GM23338 (cell line): ENCODE measurements around the gene COA8. TPM values are rescaled to one million over a fixed set of nuclear protein-coding genes. Genes with fewer than 3 reads are reported as not detected.

Experiments used
- ATAC-seq: fragments of 200-7000 bp; cut with Tn5 transposase; 3 replicates; pipeline ENCODE4 v1.9.1; 2020
- DNase-seq: peaks from one replicate; pipeline ENCODE4 v3.0.0-alpha.2; 2015; ENCODE audit warnings: low spot score
- H2AFZ ChIP-seq: fragments of 200-600 bp; sonication (generic); 2 replicates; pipeline ENCODE4 v1.8.0; 2016; ENCODE audit warnings: antibody characterized with exemption, mild to moderate bottlenecking, moderate library complexity
- H3F3A ChIP-seq: fragments of 200-600 bp; sonication (generic); replicated peaks from 2 replicates; pipeline ENCODE4 v1.8.0; 2017; ENCODE audit warnings: antibody characterized with exemption, mixed run types, low read depth
- H3K27ac ChIP-seq: fragments of 200-600 bp; sonication (generic); 2 replicates; pipeline ENCODE4 v1.6.1; 2016; ENCODE audit warnings: low read depth
- H3K27me3 ChIP-seq: fragments of 200-600 bp; sonication (generic); 2 replicates; pipeline ENCODE4 v1.8.0; 2016; ENCODE audit warnings: mild to moderate bottlenecking, mixed run types, moderate library complexity; ENCODE audit not compliant: insufficient read depth
- H3K36me3 ChIP-seq: fragments of 200-600 bp; sonication (generic); 2 replicates; pipeline ENCODE4 v1.8.0; 2016; ENCODE audit warnings: mild to moderate bottlenecking; ENCODE audit not compliant: insufficient read depth
- H3K4me1 ChIP-seq: fragments of 200-600 bp; sonication (generic); 2 replicates; pipeline ENCODE4 v1.8.0; 2016; ENCODE audit warnings: mild to moderate bottlenecking, moderate library complexity; ENCODE audit not compliant: insufficient read depth
- H3K4me2 ChIP-seq: fragments of 200-600 bp; sonication (generic); 2 replicates; pipeline ENCODE4 v1.7.1; 2017; ENCODE audit warnings: mixed run types
- H3K4me3 ChIP-seq: fragments of 200-600 bp; sonication (generic); 2 replicates; pipeline ENCODE4 v1.6.1; 2016; ENCODE audit warnings: mixed run types
- H3K79me2 ChIP-seq: fragments of 200-600 bp; sonication (generic); replicated peaks from 2 replicates; pipeline ENCODE4 v1.8.0; 2017; ENCODE audit warnings: mild to moderate bottlenecking; ENCODE audit not compliant: insufficient read depth
- H3K9me2 ChIP-seq: fragments of 200-600 bp; sonication (generic); 2 replicates; pipeline ENCODE4 v1.8.0; 2017; ENCODE audit not compliant: insufficient read depth
- H4K20me1 ChIP-seq: fragments of 200-600 bp; sonication (generic); replicated peaks from 2 replicates; pipeline ENCODE4 v1.8.0; 2017; ENCODE audit warnings: mild to moderate bottlenecking; ENCODE audit not compliant: insufficient read depth
- H3K27ac Mint-ChIP-seq: 2 replicates; pipeline ENCODE4 v1.8.0; 2020; ENCODE audit warnings: inconsistent platforms, mild to moderate bottlenecking, moderate library complexity, mixed read lengths
- H3K27me3 Mint-ChIP-seq: 3 replicates; pipeline ENCODE4 v1.8.0; 2022; ENCODE audit warnings: low read depth, mild to moderate bottlenecking, moderate library complexity, mixed read lengths, inconsistent platforms; ENCODE audit not compliant: insufficient read depth, poor library complexity
- H3K36me3 Mint-ChIP-seq: 3 replicates; pipeline ENCODE4 v1.8.0; 2021; ENCODE audit warnings: low read depth, mild to moderate bottlenecking, inconsistent platforms, moderate library complexity, mixed read lengths
- H3K4me1 Mint-ChIP-seq: 3 replicates; pipeline ENCODE4 v1.8.0; 2020; ENCODE audit warnings: mild to moderate bottlenecking, inconsistent platforms, mixed read lengths
- H3K4me3 Mint-ChIP-seq: 3 replicates; pipeline ENCODE4 v1.8.0; 2021; ENCODE audit warnings: moderate library complexity, mild to moderate bottlenecking, inconsistent platforms, mixed read lengths
- H3K9me3 Mint-ChIP-seq: 3 replicates; pipeline ENCODE4 v1.8.0; 2020; ENCODE audit warnings: moderate library complexity, mild to moderate bottlenecking, inconsistent platforms, mixed read lengths
- CREB1 ChIP-seq: fragments of 250-450 bp; sonication (Bioruptor Pico); IDR thresholded peaks from 2 replicates; pipeline ENCODE4 v1.5.0; 2020; ENCODE audit warnings: low read depth, mild to moderate bottlenecking, moderate library complexity
- NANOG ChIP-seq: IDR thresholded peaks from 2 replicates; pipeline ENCODE4 v1.6.1; 2016; ENCODE audit warnings: antibody characterized with exemption, borderline replicate concordance
- POLR2AphosphoS5 ChIP-seq: IDR thresholded peaks from 2 replicates; pipeline ENCODE4 v1.6.1; 2016; ENCODE audit warnings: antibody characterized with exemption, low read depth
- STAT1 ChIP-seq: IDR thresholded peaks from one replicate; pipeline ENCODE4 v1.6.1; 2016; ENCODE audit warnings: antibody characterized with exemption; ENCODE audit not compliant: unreplicated experiment
- ZNF331 ChIP-seq: fragments of 250-450 bp; sonication (Bioruptor Pico); IDR thresholded peaks from 2 replicates; pipeline ENCODE4 v1.5.0; 2020; ENCODE audit warnings: low read depth, mild to moderate bottlenecking, moderate library complexity
- ZNF462 ChIP-seq: fragments of 250-450 bp; sonication (Bioruptor Pico); IDR thresholded peaks from 2 replicates; pipeline ENCODE4 v1.5.0; 2020; ENCODE audit warnings: mild to moderate bottlenecking, moderate library complexity
- polyA plus RNA-seq: library from polyadenylated mRNA; unstranded; fragments of >200 nt; fragmentation: Nextera tagmentation; extraction: Ambion mirVana; gene quantifications from 2 replicates; pipeline ENCODE4 v1.2.1, GENCODE V29; 2016
- total RNA-seq: library from RNA; depleted of rRNA; stranded (reverse); fragments of >200 nt; shearing (Covaris generic); gene quantifications from 2 replicates; pipeline ENCODE4 v1.2.3, GENCODE V29; 2014
- TF ChIP-seq, protein P1 (sequence below): IDR thresholded peaks from one replicate; pipeline ENCODE4 v1.6.1; 2018; ENCODE audit warnings: antibody characterized with exemption; ENCODE audit not compliant: unreplicated experiment
- TF ChIP-seq, protein P2 (sequence below), 2 experiments: fragments of 200-600 bp in 1 of 2; sonication (generic) in 1 of 2; conservative IDR thresholded peaks; 2 replicates each; pipeline versions ENCODE4 v1.5.1 to v1.6.1; 2016 to 2017; ENCODE audit warnings: antibody characterized with exemption in 2 of 2, low read depth in 2 of 2, mild to moderate bottlenecking in 2 of 2, moderate library complexity in 1 of 2

COA8 gene
- total and polyA plus RNA-seq, 2 experiments from 2014 or later = 61.3 to 130 TPM

DNA sequence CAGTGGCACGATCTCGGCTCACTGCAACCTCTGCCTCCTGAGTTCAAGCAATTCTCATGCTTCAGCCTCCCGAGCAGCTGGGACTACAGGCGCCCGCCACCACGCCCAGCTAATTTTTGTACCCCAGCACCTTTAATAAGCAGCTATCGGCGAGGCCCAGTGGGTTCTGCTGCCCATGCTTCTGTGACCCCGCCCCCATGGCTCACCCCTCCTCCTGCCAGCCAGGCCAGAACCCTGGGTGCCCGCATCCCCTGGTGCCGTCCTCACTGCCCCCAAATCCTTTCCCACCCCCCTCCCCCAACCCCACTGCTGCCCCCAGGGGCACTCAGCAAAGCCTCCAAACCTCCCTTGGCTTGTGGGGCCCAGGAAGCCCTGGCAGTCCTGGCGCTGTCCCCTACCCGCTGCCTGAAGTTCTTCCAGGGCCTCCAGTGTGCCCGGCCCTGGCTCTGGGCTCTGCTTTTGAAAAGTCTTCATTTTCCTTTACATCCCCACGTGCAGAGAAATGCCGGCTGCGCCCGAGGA lies 14.8 kb upstream of the COA8 start:
- H4K20me1 ChIP-seq = no peaks in the 10 kb centered on the region
- H3K27ac ChIP-seq = no peak overlapping the region
- H3K4me2 ChIP-seq = no peak overlapping the region
- TF ChIP-seq POLR2AphosphoS5 = no peak
- no peak for TF ChIP-seq STAT1
- no peak for TF ChIP-seq ZNF462 (CRISPR knock-in tag)
- TF ChIP-seq, protein P1, sequence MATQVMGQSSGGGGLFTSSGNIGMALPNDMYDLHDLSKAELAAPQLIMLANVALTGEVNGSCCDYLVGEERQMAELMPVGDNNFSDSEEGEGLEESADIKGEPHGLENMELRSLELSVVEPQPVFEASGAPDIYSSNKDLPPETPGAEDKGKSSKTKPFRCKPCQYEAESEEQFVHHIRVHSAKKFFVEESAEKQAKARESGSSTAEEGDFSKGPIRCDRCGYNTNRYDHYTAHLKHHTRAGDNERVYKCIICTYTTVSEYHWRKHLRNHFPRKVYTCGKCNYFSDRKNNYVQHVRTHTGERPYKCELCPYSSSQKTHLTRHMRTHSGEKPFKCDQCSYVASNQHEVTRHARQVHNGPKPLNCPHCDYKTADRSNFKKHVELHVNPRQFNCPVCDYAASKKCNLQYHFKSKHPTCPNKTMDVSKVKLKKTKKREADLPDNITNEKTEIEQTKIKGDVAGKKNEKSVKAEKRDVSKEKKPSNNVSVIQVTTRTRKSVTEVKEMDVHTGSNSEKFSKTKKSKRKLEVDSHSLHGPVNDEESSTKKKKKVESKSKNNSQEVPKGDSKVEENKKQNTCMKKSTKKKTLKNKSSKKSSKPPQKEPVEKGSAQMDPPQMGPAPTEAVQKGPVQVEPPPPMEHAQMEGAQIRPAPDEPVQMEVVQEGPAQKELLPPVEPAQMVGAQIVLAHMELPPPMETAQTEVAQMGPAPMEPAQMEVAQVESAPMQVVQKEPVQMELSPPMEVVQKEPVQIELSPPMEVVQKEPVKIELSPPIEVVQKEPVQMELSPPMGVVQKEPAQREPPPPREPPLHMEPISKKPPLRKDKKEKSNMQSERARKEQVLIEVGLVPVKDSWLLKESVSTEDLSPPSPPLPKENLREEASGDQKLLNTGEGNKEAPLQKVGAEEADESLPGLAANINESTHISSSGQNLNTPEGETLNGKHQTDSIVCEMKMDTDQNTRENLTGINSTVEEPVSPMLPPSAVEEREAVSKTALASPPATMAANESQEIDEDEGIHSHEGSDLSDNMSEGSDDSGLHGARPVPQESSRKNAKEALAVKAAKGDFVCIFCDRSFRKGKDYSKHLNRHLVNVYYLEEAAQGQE = no peak
- TF ChIP-seq CREB1 (CRISPR knock-in tag) = no peak
- TF ChIP-seq, protein P2, sequence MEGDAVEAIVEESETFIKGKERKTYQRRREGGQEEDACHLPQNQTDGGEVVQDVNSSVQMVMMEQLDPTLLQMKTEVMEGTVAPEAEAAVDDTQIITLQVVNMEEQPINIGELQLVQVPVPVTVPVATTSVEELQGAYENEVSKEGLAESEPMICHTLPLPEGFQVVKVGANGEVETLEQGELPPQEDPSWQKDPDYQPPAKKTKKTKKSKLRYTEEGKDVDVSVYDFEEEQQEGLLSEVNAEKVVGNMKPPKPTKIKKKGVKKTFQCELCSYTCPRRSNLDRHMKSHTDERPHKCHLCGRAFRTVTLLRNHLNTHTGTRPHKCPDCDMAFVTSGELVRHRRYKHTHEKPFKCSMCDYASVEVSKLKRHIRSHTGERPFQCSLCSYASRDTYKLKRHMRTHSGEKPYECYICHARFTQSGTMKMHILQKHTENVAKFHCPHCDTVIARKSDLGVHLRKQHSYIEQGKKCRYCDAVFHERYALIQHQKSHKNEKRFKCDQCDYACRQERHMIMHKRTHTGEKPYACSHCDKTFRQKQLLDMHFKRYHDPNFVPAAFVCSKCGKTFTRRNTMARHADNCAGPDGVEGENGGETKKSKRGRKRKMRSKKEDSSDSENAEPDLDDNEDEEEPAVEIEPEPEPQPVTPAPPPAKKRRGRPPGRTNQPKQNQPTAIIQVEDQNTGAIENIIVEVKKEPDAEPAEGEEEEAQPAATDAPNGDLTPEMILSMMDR (conservative IDR thresholded peaks at IDR 0.05; ENCODE audit: low read depth in 2 of 2) = no peak
- TF ChIP-seq NANOG = no peak
- TF ChIP-seq ZNF331 = no peak
- no peak overlapping the region for H2AFZ ChIP-seq
- ATAC-seq (no peak), DNase-seq (no peak)
- H3K27ac Mint-ChIP-seq = no peak overlapping the region
- H3K27me3 Mint-ChIP-seq = peaks cover 11% of the 10 kb centered on the region
- H3F3A ChIP-seq = 0 out of 2 replicates have a peak, but pooled peaks cover 3% of the 10 kb centered on the region
- H3K9me3 Mint-ChIP-seq = no peaks in the 10 kb centered on the region
- H3K79me2 ChIP-seq = no peaks in the 10 kb centered on the region
- peaks cover 8% of the 10 kb centered on the region for H3K4me1 ChIP-seq
- H3K36me3 ChIP-seq = no peaks in the 10 kb centered on the region
- H3K4me3 Mint-ChIP-seq = no peak overlapping the region
- H3K4me3 ChIP-seq = no peak overlapping the region
- H3K36me3 Mint-ChIP-seq = no peaks in the 10 kb centered on the region
- H3K4me1 Mint-ChIP-seq = peaks cover 8% of the 10 kb centered on the region; the same call in 1 of the 3 replicates
- H3K27me3 ChIP-seq = no peaks in the 10 kb centered on the region
- no peaks in the 10 kb centered on the region for H3K9me2 ChIP-seq
